Stomach (tissue), 4 donors: Measurements from ENCODE around the gene HDGFL3.

Experiments
- CTCF ChIP-seq, 7 experiments: fragments of 450-650 bp in 4 of 7; fragments of 200-600 bp in 3 of 7; sonication (generic) in 3 of 7; IDR thresholded peaks; one replicate each; pipeline ENCODE4 v1.5.1; 2016 to 2019; ENCODE audit warnings: antibody characterized with exemption in 7 of 7, control low read depth in 2 of 7, mild to moderate bottlenecking in 1 of 7
- EP300 ChIP-seq: sonication (generic); formaldehyde crosslinking; IDR thresholded peaks from one replicate; pipeline ENCODE4 v1.6.1; 2017; ENCODE audit warnings: antibody characterized with exemption
- POLR2A ChIP-seq, 4 donors: fragments of 450-650 bp; IDR thresholded peaks; one replicate each; pipeline ENCODE4 v1.6.1; 2016; ENCODE audit warnings: antibody characterized with exemption in 4 of 4, control low read depth in 2 of 4, mild to moderate bottlenecking in 1 of 4, moderate library complexity in 1 of 4

- TF ChIP-seq CTCF (IDR thresholded peaks at IDR 0.05) (no peak), EP300 (no peak), POLR2A (IDR thresholded peaks at IDR 0.05) (no peak)
These were observed 74.6 kb downstream of the HDGFL3 start for GRCh38 chr15:83132861-83133523.
